OCI-LY7 (cell line): ENCODE data around the gene ST3GAL3.

Source experiments
- EZH2phosphoT487 ChIP-seq: fragments of 200-600 bp; sonication (generic); IDR thresholded peaks from 2 replicates; pipeline ENCODE4 v1.6.1; 2018; ENCODE audit warnings: low read depth, borderline replicate concordance, mild to moderate bottlenecking, mixed run types, antibody characterized with exemption, low read length, moderate library complexity, mixed read lengths
- TF ChIP-seq, protein P1 (sequence below): fragments of 200-600 bp; sonication (generic); conservative IDR thresholded peaks from 2 replicates; pipeline ENCODE4 v1.5.1; 2014; ENCODE audit warnings: mild to moderate bottlenecking, antibody characterized with exemption, low read length, moderate library complexity, mixed read lengths

DNA sequence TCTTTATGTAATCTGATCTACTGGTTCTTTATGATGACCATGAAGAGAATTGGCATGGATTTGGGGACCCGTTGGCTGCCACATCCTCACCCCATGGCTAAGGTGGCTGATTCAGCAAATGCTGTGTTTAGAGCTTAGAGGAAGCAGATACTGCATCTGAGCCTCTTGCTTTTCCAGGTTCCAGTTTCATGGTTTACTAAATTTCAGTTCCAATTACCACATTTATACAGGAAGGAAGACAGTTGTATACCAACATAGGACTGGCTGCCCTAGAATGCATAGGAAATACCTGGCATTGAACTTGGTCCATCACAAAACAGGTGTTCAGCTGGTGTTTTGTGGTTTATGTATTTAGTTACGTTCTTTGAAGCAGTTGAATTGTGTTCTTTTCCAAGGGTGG, 107.1 kb downstream of the ST3GAL3 start:
- TF ChIP-seq, protein P1, sequence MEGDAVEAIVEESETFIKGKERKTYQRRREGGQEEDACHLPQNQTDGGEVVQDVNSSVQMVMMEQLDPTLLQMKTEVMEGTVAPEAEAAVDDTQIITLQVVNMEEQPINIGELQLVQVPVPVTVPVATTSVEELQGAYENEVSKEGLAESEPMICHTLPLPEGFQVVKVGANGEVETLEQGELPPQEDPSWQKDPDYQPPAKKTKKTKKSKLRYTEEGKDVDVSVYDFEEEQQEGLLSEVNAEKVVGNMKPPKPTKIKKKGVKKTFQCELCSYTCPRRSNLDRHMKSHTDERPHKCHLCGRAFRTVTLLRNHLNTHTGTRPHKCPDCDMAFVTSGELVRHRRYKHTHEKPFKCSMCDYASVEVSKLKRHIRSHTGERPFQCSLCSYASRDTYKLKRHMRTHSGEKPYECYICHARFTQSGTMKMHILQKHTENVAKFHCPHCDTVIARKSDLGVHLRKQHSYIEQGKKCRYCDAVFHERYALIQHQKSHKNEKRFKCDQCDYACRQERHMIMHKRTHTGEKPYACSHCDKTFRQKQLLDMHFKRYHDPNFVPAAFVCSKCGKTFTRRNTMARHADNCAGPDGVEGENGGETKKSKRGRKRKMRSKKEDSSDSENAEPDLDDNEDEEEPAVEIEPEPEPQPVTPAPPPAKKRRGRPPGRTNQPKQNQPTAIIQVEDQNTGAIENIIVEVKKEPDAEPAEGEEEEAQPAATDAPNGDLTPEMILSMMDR = no peak
- TF ChIP-seq EZH2phosphoT487 = no peak
